Calu3 (cell line): ENCODE results near the gene TREM1. TPM values are rescaled to one million over a fixed set of nuclear protein-coding genes. Genes with fewer than 3 reads are reported as not detected.

Source experiments
- BruUV-seq: library from RNA; stranded (reverse); fragments of 400-500 nt; replicated peaks from 2 replicates; lab custom pipeline; 2021; lab: Mats Ljungman, UMichigan
- CTCF ChIA-PET: fragments of 300-600 bp; sonication (Branson Sonifier 250); formaldehyde crosslinking; loops from one replicate; lab custom pipeline; 2022; ENCODE audit warnings: antibody characterized with exemption; lab: Charles Lee
- DNase-seq: peaks from one replicate; pipeline ENCODE4 v3.0.0; 2022
- H3K27ac Mint-ChIP-seq: one replicate; pipeline ENCODE4 v1.8.0; 2022; ENCODE audit warnings: mixed read lengths; ENCODE audit not compliant: unreplicated experiment
- H3K27me3 Mint-ChIP-seq: one replicate; pipeline ENCODE4 v1.8.0; 2022; ENCODE audit warnings: mixed read lengths; ENCODE audit not compliant: unreplicated experiment
- H3K36me3 Mint-ChIP-seq: one replicate; pipeline ENCODE4 v1.8.0; 2022; ENCODE audit warnings: mild to moderate bottlenecking, moderate library complexity, mixed read lengths; ENCODE audit not compliant: insufficient read depth, unreplicated experiment
- H3K4me1 Mint-ChIP-seq: one replicate; pipeline ENCODE4 v1.8.0; 2022; ENCODE audit warnings: mild to moderate bottlenecking, low read depth, mixed read lengths; ENCODE audit not compliant: unreplicated experiment
- H3K4me3 Mint-ChIP-seq: one replicate; pipeline ENCODE4 v1.8.0; 2022; ENCODE audit warnings: mild to moderate bottlenecking, low read depth, moderate library complexity, mixed read lengths; ENCODE audit not compliant: unreplicated experiment
- H3K9me3 Mint-ChIP-seq: one replicate; pipeline ENCODE4 v1.8.0; 2022; ENCODE audit warnings: low read depth, mixed read lengths; ENCODE audit not compliant: unreplicated experiment
- intact Hi-C: fragments of 100-400 bp; cut with micrococcal nuclease; formaldehyde crosslinking; loops from one replicate; pipeline ENCODE4 v1.10.0; 2022; ENCODE audit not compliant: unreplicated experiment
- total RNA-seq: library from RNA; stranded (reverse); gene quantifications from 2 replicates; pipeline ENCODE4 v1.2.3, GENCODE V29; 2022
- TF ChIP-seq, protein P1 (sequence below): fragments of 200-600 bp; IDR thresholded peaks from one replicate; pipeline ENCODE4 v1.8.0; 2022; ENCODE audit warnings: antibody characterized with exemption; ENCODE audit not compliant: unreplicated experiment

Gene TREM1
- total RNA-seq, 1 experiment from 2014 or later: 1.4 TPM

DNA sequence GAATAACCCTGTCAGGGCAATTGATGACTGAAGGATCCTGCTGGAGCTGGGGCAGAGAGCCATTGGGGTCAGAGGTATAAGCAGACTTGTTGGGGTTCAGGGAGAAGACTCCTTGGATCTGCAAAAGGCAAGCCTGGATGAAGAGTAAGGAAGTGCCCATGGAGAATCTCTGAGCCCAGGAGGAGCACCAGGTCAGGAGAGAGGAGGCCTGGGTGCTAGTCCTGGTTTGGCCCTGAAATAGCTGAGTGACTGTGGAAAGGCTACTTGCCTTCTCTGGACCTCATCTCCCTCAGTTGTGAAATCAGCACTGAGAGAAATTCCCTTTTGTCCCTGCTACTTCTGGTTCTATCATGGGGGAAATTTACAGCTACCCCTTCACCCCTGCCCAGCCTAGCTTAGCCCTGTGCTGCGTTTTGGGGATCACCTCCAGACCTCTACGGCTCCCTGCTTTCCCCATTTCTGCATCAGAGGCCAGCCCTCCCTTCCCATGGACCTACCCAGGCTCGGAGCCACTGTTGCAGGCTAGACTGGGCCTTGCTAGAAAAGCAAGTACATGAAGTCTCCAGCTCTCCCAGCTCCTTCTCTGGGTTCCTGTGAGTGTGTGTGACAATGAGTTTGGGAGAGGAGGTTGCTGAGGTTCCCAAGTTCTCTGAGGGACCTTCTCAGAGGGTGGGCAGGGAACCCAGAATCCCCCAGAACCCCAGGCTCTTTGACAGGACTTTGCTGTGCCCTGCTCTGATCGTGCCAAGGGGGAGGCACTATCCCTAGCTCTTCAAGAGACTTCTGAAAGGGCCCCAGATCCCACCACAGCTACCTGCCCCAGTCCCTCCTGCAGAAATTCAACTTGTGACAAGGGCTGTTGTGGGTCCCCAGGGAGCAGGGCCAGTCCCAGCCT, 46.6 kb upstream of the TREM1 start:
- H3K9me3 Mint-ChIP-seq: no peaks in the 10 kb centered on the region
- H3K27ac Mint-ChIP-seq: no peak overlapping the region
- H3K4me3 Mint-ChIP-seq: no peak overlapping the region
- H3K36me3 Mint-ChIP-seq: no peaks in the 10 kb centered on the region
- H3K4me1 Mint-ChIP-seq: no peaks in the 10 kb centered on the region
- peaks cover 83% of the 10 kb centered on the region for H3K27me3 Mint-ChIP-seq
- CTCF ChIA-PET: interaction anchor here (0.5 to 1.1 kb wide), 2 partner anchors 27 to 151 kb away, joined by 3 to 8 read pairs; no protein-coding TSS in a partner anchor
- no TSS peak for BruUV-seq
- intact Hi-C loops: no loop called here
- DNase-seq: no peak
- TF ChIP-seq, protein P1, sequence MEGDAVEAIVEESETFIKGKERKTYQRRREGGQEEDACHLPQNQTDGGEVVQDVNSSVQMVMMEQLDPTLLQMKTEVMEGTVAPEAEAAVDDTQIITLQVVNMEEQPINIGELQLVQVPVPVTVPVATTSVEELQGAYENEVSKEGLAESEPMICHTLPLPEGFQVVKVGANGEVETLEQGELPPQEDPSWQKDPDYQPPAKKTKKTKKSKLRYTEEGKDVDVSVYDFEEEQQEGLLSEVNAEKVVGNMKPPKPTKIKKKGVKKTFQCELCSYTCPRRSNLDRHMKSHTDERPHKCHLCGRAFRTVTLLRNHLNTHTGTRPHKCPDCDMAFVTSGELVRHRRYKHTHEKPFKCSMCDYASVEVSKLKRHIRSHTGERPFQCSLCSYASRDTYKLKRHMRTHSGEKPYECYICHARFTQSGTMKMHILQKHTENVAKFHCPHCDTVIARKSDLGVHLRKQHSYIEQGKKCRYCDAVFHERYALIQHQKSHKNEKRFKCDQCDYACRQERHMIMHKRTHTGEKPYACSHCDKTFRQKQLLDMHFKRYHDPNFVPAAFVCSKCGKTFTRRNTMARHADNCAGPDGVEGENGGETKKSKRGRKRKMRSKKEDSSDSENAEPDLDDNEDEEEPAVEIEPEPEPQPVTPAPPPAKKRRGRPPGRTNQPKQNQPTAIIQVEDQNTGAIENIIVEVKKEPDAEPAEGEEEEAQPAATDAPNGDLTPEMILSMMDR: no peak

DNA sequence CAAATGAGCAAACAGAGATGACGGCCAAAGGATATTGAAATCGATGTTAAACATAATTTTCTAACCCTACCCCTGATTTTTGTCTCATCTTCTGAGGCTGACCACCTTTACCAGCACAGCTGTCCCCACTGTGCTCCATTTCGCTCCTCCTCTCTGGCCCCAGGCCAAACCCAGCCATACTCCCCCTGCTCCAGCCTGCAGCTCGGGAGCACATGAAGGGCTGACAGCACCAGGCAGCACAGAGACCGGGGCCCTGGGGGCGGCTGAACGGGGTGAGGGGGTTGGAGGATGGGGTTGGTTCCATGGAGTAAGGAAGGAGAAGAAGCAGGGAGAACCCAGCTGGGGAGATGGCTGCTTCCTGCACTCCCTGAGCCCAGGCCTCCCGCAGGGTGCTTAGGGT, 45.8 kb upstream of the TREM1 start:
- intact Hi-C loops: no loop called here
- TF ChIP-seq, protein P1: no peak
- BruUV-seq: no TSS peak
- Mint-ChIP-seq H3K9me3 (no peaks in the 10 kb centered on the region), H3K27ac (no peak overlapping the region), H3K4me3 (no peak overlapping the region), H3K4me1 (no peaks in the 10 kb centered on the region), H3K27me3 (peaks cover 92% of the 10 kb centered on the region), H3K36me3 (no peaks in the 10 kb centered on the region)
- no peak for DNase-seq
- CTCF ChIA-PET: no interaction called here

DNA sequence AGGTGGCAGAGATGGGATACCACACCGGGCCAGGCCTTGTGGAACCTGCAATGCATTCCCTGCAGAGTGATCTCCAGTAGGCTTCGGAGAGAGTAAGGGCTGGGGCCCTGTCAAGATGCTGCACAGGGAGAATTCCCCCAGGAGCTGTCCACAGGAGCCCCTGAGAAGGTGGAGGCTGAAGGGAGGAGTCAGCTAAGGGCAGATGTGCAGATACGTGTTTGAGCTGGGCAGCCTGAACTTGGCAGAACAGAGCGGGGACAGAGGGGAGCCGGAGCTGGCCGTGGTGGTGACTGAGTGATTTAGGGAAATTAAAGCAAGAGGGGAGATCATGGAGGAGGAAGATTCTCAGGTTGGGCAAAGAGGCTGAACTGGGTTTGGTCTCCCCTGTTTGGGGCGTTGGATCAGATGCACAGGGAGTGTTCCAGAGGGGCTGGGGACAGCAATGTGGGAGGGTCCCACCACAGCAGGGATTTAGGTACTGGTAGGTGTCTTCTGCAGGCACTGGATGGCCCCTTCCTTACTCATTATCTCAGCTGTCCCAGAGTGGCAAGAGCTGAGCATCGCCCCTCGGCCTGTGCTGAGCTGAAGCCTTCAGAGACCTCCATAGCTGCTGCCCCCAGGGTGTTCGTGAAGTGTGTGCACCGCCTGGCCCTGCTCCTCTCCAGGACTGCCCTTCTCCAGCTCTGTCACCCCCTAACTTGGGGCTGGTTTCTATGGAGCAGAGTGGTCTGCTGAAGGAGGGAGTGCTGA, 45.1 kb upstream of the TREM1 start:
- H3K27ac Mint-ChIP-seq: no peak overlapping the region
- no peaks in the 10 kb centered on the region for H3K36me3 Mint-ChIP-seq
- H3K4me3 Mint-ChIP-seq: no peak overlapping the region
- no peak for DNase-seq
- no peaks in the 10 kb centered on the region for H3K9me3 Mint-ChIP-seq
- no peaks in the 10 kb centered on the region for H3K4me1 Mint-ChIP-seq
- BruUV-seq: no TSS peak
- peaks cover 98% of the 10 kb centered on the region for H3K27me3 Mint-ChIP-seq
- CTCF ChIA-PET: interaction anchor here (0.6 kb wide), 1 partner anchor 54 kb away, joined by 8 read pairs; no protein-coding TSS in a partner anchor
- intact Hi-C loops: no loop called here
- TF ChIP-seq, protein P1: no peak

DNA sequence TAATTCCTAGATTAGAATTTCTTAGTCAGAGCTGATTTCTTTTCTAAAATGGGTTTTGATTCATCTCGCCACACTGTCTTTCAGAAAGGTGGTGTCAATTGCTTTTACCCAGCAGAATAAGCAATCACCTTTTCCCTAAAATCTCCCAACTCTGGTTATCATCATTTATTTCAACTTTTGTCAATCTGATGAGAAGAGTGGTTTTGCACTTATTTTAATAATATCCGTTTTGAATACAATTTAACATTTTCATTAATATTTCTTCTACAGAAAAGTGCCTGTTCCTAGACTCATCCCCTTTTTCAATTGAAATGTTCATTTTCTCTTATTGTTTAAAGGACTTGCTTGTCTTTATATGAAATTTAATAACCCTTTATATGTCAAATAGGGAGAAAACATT, 40.7 kb upstream of the TREM1 start:
- TF ChIP-seq, protein P1: no peak
- no peak for DNase-seq
- Mint-ChIP-seq H3K9me3 (no peaks in the 10 kb centered on the region), H3K4me1 (no peaks in the 10 kb centered on the region), H3K27ac (no peak overlapping the region), H3K36me3 (no peaks in the 10 kb centered on the region), H3K27me3 (peaks cover 67% of the 10 kb centered on the region), H3K4me3 (no peak overlapping the region)
- BruUV-seq: no TSS peak
- intact Hi-C loops: no loop called here
- CTCF ChIA-PET: no interaction called here
